Psoas muscle (tissue), 8 donors: ENCODE data around the gene PDZD2. TPM values are rescaled to one million over a fixed set of nuclear protein-coding genes. Genes with fewer than 3 reads are reported as not detected.

Experiments used
- ATAC-seq, 4 donors: fragments of 200-7000 bp; cut with Tn5 transposase; one replicate each; pipeline ENCODE4 v1.9.1; 2020; ENCODE audit warnings: moderate library complexity in 3 of 4, mild to moderate bottlenecking in 2 of 4
- DNase-seq, 2 donors: peaks; one replicate each; pipeline ENCODE4 v3.0.0-alpha.2; 2020
- H3K27ac ChIP-seq: fragments of 200-600 bp; one replicate; pipeline ENCODE4 v1.8.0; 2022
- H3K27me3 ChIP-seq, 3 donors: fragments of 200-600 bp in 1 of 3; one replicate each; pipeline versions ENCODE4 v1.6.1 to v1.8.0; 2013 to 2022; ENCODE audit warnings: low read length in 2 of 3, mild to moderate bottlenecking in 2 of 3, moderate library complexity in 1 of 3; ENCODE audit not compliant: insufficient read depth in 3 of 3
- H3K36me3 ChIP-seq, 2 donors: fragments of 200-600 bp in 1 of 2; one replicate each; pipeline versions ENCODE4 v1.6.1 to v1.8.0; 2013 to 2022; ENCODE audit warnings: low read depth in 1 of 2, mild to moderate bottlenecking in 1 of 2, moderate library complexity in 1 of 2; ENCODE audit not compliant: insufficient read depth in 1 of 2
- H3K4me1 ChIP-seq: fragments of 200-600 bp; one replicate; pipeline ENCODE4 v1.8.0; 2022
- H3K4me3 ChIP-seq: fragments of 200-600 bp; one replicate; pipeline ENCODE4 v1.8.0; 2022; ENCODE audit warnings: mild to moderate bottlenecking
- H3K9me3 ChIP-seq: fragments of 200-600 bp; one replicate; pipeline ENCODE4 v1.8.0; 2022
- CTCF ChIP-seq: fragments of 200-600 bp; IDR thresholded peaks from one replicate; pipeline ENCODE4 v1.8.0; 2022; ENCODE audit warnings: antibody characterized with exemption
- WGBS, 3 donors: extraction: QIAGEN DNeasy Blood & Tissue Kit; methylation state at CpG; one replicate each; pipeline versions ENCODE4 v1.1.6 to v1.1.7; 2013; 5-methylcytosine and 5-hydroxymethylcytosine counted together
- intact Hi-C, 2 donors: fragments of 100-400 bp; cut with DNase I; formaldehyde crosslinking; loops; one replicate each; pipeline versions ENCODE4 v1.11.0 to v1.14.2; 2022
- polyA plus RNA-seq, 3 donors: library from polyadenylated mRNA; stranded (reverse); fragments of 200-250 nt; gene quantifications; one replicate each; pipeline ENCODE4 v1.2.3, GENCODE V29; 2013
- total RNA-seq, 4 donors: library from RNA; stranded (reverse); fragmentation: NEBNext Ultra II Directional in 2 of 4; extraction: Animal tissue kit (Norgen Biotek cat#: 25700) in 2 of 4; gene quantifications; one replicate each; pipeline versions ENCODE4 v1.2.1 to v1.2.4, GENCODE V29; 2021 to 2023
- donor health status: healthy with polysubstance abuse.
- donor health status: DM: no; HTN: no; CAD: no; lungs with moderate emphysema.
- donor health status: Bipolar disorder and iron deficiency.
- donor health status: healthy.
- donor health status: DM: yes; HTN: yes; CAD: no.
- donor health status: DM: no; HTN: no; CAD: no.
- donor health status: DM: no; HTN: no; CAD: no.
- donor health status: DM: yes; HTN: yes; CAD: no.

The PDZD2 gene
- total and polyA plus RNA-seq, 7 donors = 1.4 to 17.5 (median 4.5) TPM

DNA sequence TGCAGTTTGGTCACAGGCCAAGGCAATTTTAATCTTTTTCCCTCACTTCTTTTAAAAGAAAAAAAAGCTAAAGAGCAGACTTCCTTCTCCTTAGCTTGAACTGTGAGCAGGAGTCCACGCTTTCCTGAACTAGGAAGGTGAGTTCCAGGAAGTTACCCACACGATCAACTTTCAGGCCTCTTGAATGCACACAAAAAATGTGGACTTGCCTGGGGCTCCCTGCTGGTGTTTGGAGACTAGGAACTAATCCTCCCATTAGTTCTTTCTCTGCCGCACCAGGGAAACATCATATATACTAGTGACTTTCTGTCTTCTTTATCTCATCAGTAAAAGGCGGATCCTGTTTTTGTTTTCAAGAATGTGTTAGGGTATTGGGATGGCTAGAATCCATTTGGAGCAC lies 295.2 kb downstream of the PDZD2 start:
- Histone ChIP-seq H3K27me3 (no peaks in the 10 kb centered on the region), H3K27ac (no peak overlapping the region), H3K9me3 (no peaks in the 10 kb centered on the region), H3K4me1 (no peaks in the 10 kb centered on the region), H3K36me3 (no peaks in the 10 kb centered on the region), H3K4me3 (no peak overlapping the region)
- WGBS, 3 donors = 80 to 88% (median 85%) methylated on average over 4 of the region's 4 CpGs
- intact Hi-C loops = loop anchor here (5.0 kb wide), 2 partner anchors 138 to 143 kb away; no protein-coding TSS in a partner anchor
- no peak for DNase-seq
- no peak for ATAC-seq
- TF ChIP-seq CTCF = no peak

DNA sequence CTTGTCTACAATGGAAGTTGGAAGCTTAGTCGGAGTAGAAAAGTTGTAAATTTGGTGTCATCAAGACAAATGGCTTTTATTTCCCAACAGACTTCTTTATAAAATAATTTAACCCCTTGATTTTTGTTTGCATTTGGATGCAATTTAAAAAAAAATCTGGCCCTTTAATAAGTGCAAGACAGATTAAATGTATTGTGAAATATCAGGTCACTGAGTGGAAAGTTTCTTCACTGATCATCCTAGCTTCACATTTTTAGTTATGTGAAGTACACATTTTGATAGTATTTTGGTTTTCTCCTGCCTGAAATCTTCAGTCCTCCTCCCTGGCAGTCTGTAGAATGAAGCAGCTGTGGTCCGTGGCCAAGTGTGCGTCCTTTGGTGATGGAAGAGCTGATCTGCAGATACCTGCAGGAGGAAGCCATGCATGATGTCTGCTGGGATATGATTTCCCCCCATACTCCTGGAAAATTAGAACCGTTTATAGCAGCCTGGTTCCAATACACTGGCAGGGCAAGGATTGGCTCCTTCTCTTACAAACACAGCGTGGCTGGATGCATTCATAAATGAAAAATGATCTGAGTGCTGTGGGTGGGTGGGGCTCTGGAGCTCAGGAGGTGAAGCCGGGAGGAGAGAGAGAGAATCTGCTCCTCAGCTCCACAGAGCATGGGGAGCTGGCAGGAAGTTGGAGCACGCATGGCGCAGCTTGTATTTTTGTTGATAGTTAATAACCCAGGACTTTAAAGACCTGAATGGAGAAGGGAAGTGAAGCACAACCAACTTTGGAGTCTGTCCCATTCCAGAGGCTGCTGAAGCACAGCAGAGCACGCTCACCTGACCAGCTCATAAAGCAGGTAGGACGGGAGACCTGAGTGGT lies 296.8 kb downstream of the PDZD2 start:
- intact Hi-C loops = no loop called here
- no peak for DNase-seq
- H3K27ac ChIP-seq = no peak overlapping the region

GRCh38 chr5:31936683-31937082 lies 297.8 kb downstream of the PDZD2 start:
- DNase-seq = no peak
- Histone ChIP-seq H3K27me3 (no peaks in the 10 kb centered on the region), H3K27ac (no peak overlapping the region), H3K4me3 (no peak overlapping the region), H3K9me3 (no peaks in the 10 kb centered on the region), H3K4me1 (no peaks in the 10 kb centered on the region), H3K36me3 (no peaks in the 10 kb centered on the region)
- no peak for TF ChIP-seq CTCF
- 37 to 45% (median 38%) methylated on average over 5 of the region's 5 CpGs for WGBS, 3 donors
- intact Hi-C loops = no loop called here
- ATAC-seq = no peak

More for the DNA sequence above, 296.8 kb downstream of the PDZD2 start:
- Histone ChIP-seq H3K4me1 (no peaks in the 10 kb centered on the region), H3K9me3 (no peaks in the 10 kb centered on the region), H3K36me3 (no peaks in the 10 kb centered on the region), H3K4me3 (no peak overlapping the region), H3K27me3 (no peaks in the 10 kb centered on the region)
- no peak for TF ChIP-seq CTCF
- 33 to 37% (median 34%) methylated on average over 10 of the region's 10 CpGs for WGBS, 3 donors
- ATAC-seq = peak in 2 of 4 donors; percentile 25 to 34

DNA sequence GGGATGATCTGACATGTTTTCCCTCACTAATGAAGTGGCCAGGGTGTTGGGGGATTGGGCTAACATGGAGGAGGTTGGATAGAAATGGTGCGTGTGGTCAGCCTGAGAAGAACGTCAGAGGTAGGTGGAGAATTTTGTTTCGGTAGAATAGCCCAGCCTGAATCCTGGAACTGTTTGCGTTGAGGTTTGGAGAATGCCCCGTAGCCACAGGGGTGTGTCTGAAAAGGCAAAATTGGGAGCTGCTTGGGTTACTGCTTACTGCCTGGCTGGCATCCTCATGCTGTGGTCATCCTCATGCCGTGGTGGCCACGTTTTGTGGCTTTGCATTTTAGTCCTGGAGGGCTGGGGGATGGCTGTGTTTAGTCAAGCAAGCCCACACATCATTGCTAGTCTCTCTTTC lies 298.3 kb downstream of the PDZD2 start:
- DNase-seq (no peak), ATAC-seq (no peak)
- H3K4me3 ChIP-seq = no peak overlapping the region
- intact Hi-C loops = no loop called here
- H3K27me3 ChIP-seq = no peaks in the 10 kb centered on the region
- H3K27ac ChIP-seq = no peak overlapping the region
- H3K36me3 ChIP-seq = no peaks in the 10 kb centered on the region
- no peaks in the 10 kb centered on the region for H3K4me1 ChIP-seq
- WGBS, 3 donors = 89 to 98% (median 96%) methylated on average over 7 of the region's 7 CpGs
- no peak for TF ChIP-seq CTCF
- H3K9me3 ChIP-seq = no peaks in the 10 kb centered on the region
